ENCODE data around the gene OXCT1. TPM values are rescaled to one million over a fixed set of nuclear protein-coding genes. Genes with fewer than 3 reads are reported as not detected.

The OXCT1 gene
- total and polyA plus RNA-seq, 2 of the 8 experiments (the other 6 are each of a cell fraction or from before 2014, with no cell fraction given), result 10.1 to 28.2 TPM

DNA sequence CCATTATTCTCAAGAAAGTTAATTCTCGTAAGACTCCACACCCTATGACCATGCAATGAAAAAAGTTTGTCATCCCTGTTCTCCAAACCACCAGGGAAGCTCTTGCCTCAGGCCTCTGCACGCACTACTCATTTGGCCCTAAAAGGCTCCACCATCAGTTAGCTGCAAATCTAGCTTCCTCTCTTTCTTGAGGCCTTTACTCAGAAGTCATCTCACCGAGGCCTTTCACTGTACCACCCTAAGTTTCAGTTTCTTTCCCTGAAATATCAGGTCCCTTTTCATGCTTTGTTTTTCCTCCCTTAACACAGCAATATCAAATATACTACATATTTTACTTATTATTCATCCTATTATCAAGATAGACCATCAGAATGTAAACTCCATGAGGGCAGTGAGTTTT, 39.1 kb downstream of the OXCT1 start (continued):
- TF ChIP-seq CHD2 (IDR thresholded peaks at IDR 0.05; ENCODE audit: low read length), result no peak

All from H1 (cell line).